HepG2 (cell line): Measurements from ENCODE around the gene SCO1.

Experiments used
- ETV5 ChIP-seq: IDR thresholded peaks from 2 replicates; pipeline ENCODE4 v1.6.1; 2018; ENCODE audit warnings: missing biosample characterization, missing genetic modification reagents, inconsistent platforms, borderline replicate concordance
- HNF4G ChIP-seq, 2 experiments: sonication (generic) in 1 of 2; formaldehyde crosslinking in 1 of 2; IDR thresholded peaks; 2 replicates each; pipeline versions ENCODE4 v1.4.0 to v1.6.1; 2011 to 2020; ENCODE audit warnings: borderline replicate concordance in 2 of 2, low read depth in 2 of 2, mild to moderate bottlenecking in 2 of 2, low read length in 1 of 2, missing genetic modification reagents in 1 of 2, moderate library complexity in 1 of 2
- MTA3 ChIP-seq: sonication (generic); formaldehyde crosslinking; IDR thresholded peaks from 2 replicates; pipeline ENCODE4 v1.4.0; 2020; ENCODE audit warnings: missing genetic modification reagents
- NCOR1 ChIP-seq: fragments of 200-600 bp; sonication (generic); IDR thresholded peaks from 2 replicates; pipeline ENCODE4 v1.7.0; 2017; ENCODE audit warnings: antibody characterized with exemption, low read length, borderline replicate concordance
- SETDB1 ChIP-seq: sonication (generic); formaldehyde crosslinking; IDR thresholded peaks from 2 replicates; pipeline ENCODE4 v1.5.1; 2020; ENCODE audit warnings: missing genetic modification reagents, mild to moderate bottlenecking, borderline replicate concordance
- SP1 ChIP-seq, 2 experiments: fragments of 450-650 bp in 1 of 2; sonication (generic) in 1 of 2; formaldehyde crosslinking in 1 of 2; IDR thresholded peaks; 2 replicates each; pipeline versions ENCODE4 v1.4.0 to v1.6.1; 2016 to 2020; ENCODE audit warnings: missing genetic modification reagents in 1 of 2
- TGIF2 ChIP-seq: IDR thresholded peaks from 2 replicates; pipeline ENCODE4 v1.6.1; 2016; ENCODE audit warnings: control low read depth, missing compliant biosample characterization
- ZNF335 ChIP-seq: sonication (generic); formaldehyde crosslinking; IDR thresholded peaks from 2 replicates; pipeline ENCODE4 v1.4.0; 2020; ENCODE audit warnings: missing genetic modification reagents
- TF ChIP-seq, protein P1 (sequence below): sonication (generic); formaldehyde crosslinking; IDR thresholded peaks from 2 replicates; pipeline ENCODE4 v1.4.0; 2020; ENCODE audit warnings: mild to moderate bottlenecking, missing genetic modification reagents

DNA sequence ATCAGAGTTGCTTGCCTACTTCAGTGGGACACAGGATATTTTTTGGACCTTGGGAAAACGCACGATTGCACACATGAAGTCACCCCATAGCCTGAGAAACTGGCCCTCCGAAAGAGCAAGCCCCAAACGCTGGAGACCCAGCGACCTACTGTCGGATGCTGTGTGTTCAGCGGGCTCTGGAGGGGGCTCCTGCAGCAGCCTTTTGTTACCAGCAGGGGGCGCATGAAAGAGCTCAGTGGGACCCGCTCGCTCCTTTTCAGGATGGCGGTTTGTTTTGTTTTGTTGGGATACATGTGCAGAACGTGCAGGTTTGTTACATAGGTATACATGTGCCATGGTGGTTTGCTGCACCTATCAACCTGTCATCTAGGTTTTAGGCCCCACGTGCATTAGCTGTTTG lies 68.6 kb downstream of the SCO1 start:
- TF ChIP-seq MTA3 (no peak), HNF4G (IDR thresholded peaks at IDR 0.05; ENCODE audit: borderline replicate concordance, low read depth, low read length) (no peak), HNF4G (CRISPR knock-in tag; IDR thresholded peaks at IDR 0.05; ENCODE audit: borderline replicate concordance, low read depth) (no peak), ETV5 (no peak), SETDB1 (CRISPR knock-in tag) (no peak), ZNF335 (CRISPR knock-in tag) (no peak), TGIF2 (CRISPR knock-in tag) (no peak), SP1 (IDR thresholded peaks at IDR 0.05) (no peak), SP1 (CRISPR knock-in tag; IDR thresholded peaks at IDR 0.05) (no peak), NCOR1 (no peak)
- TF ChIP-seq, protein P1, sequence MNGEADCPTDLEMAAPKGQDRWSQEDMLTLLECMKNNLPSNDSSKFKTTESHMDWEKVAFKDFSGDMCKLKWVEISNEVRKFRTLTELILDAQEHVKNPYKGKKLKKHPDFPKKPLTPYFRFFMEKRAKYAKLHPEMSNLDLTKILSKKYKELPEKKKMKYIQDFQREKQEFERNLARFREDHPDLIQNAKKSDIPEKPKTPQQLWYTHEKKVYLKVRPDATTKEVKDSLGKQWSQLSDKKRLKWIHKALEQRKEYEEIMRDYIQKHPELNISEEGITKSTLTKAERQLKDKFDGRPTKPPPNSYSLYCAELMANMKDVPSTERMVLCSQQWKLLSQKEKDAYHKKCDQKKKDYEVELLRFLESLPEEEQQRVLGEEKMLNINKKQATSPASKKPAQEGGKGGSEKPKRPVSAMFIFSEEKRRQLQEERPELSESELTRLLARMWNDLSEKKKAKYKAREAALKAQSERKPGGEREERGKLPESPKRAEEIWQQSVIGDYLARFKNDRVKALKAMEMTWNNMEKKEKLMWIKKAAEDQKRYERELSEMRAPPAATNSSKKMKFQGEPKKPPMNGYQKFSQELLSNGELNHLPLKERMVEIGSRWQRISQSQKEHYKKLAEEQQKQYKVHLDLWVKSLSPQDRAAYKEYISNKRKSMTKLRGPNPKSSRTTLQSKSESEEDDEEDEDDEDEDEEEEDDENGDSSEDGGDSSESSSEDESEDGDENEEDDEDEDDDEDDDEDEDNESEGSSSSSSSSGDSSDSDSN (CRISPR knock-in tag) = no peak
